Spinal cord (tissue), 10 donors: ENCODE measurements around the gene CD8B. TPM values are rescaled to one million over a fixed set of nuclear protein-coding genes. Genes with fewer than 3 reads are reported as not detected.
A peak's percentile ranks its signal among the peaks of the same experiment; 100 is the strongest.

Source experiments
- DNase-seq, 6 donors: peaks; one replicate each; pipeline versions ENCODE4 v3.0.0 to v3.0.0-alpha.2; 2013 to 2015; ENCODE audit warnings: low spot score in 6 of 6, low read depth in 4 of 6
- H3K27ac ChIP-seq: one replicate; pipeline ENCODE4 v1.5.1; 2013; ENCODE audit warnings: low read depth, low read length, control low read depth
- H3K27me3 ChIP-seq: one replicate; pipeline ENCODE4 v1.6.1; 2013; ENCODE audit warnings: low read length; ENCODE audit not compliant: control insufficient read depth, insufficient read depth
- H3K36me3 ChIP-seq: one replicate; pipeline ENCODE4 v1.6.1; 2013; ENCODE audit warnings: low read length; ENCODE audit not compliant: control insufficient read depth, insufficient read depth
- H3K4me1 ChIP-seq: one replicate; pipeline ENCODE4 v1.6.1; 2013; ENCODE audit warnings: low read length; ENCODE audit not compliant: control insufficient read depth, insufficient read depth
- H3K4me3 ChIP-seq: one replicate; pipeline ENCODE4 v1.5.1; 2013; ENCODE audit warnings: low read depth, low read length, control low read depth
- H3K9me3 ChIP-seq: one replicate; pipeline ENCODE4 v1.6.1; 2013; ENCODE audit warnings: low read length; ENCODE audit not compliant: control insufficient read depth, insufficient read depth
- WGBS: methylation state at CpG from one replicate; pipeline ENCODE4 v1.1.5; 2013; ENCODE audit warnings: missing lambda C conversion rate; ENCODE audit not compliant: insufficient coverage; 5-methylcytosine and 5-hydroxymethylcytosine counted together
- polyA plus RNA-seq, 2 donors: library from polyadenylated mRNA; unstranded; fragments of 120-200 nt; gene quantifications; one replicate each; pipeline ENCODE4 v1.2.1, GENCODE V29; 2013; ENCODE audit not compliant: insufficient read length in 2 of 2
- total RNA-seq, 2 donors: library from RNA; depleted of rRNA in 1 of 2; stranded (reverse); fragments of 120-200 nt in 1 of 2; fragments of >200 nt in 1 of 2; gene quantifications; one replicate each; pipeline versions ENCODE4 v1.2.3 to v1.2.4, GENCODE V29; 2013 to 2014
- donor health status: healthy.

The CD8B gene
- total and polyA plus RNA-seq, 4 donors: 1.5 to 3.5 (median 2.5) TPM

GRCh38 chr2:86822668-86823345 lies 38.9 kb downstream of the CD8B start:
- H3K36me3 ChIP-seq: no peaks in the 10 kb centered on the region
- no peak for DNase-seq
- H3K4me3 ChIP-seq: no peak overlapping the region
- 100% methylated on average over 1 of the region's 3 CpGs for WGBS
- no peaks in the 10 kb centered on the region for H3K4me1 ChIP-seq
- no peak overlapping the region for H3K27ac ChIP-seq
- H3K27me3 ChIP-seq: no peaks in the 10 kb centered on the region
- H3K9me3 ChIP-seq: peaks cover 2% of the 10 kb centered on the region

GRCh38 chr2:86821842-86822241 lies 39.8 kb downstream of the CD8B start:
- Histone ChIP-seq H3K4me3 (no peak overlapping the region), H3K9me3 (peaks cover 2% of the 10 kb centered on the region), H3K27ac (no peak overlapping the region), H3K4me1 (no peaks in the 10 kb centered on the region), H3K36me3 (no peaks in the 10 kb centered on the region), H3K27me3 (no peaks in the 10 kb centered on the region)
- WGBS: 92% methylated on average over 6 of the region's 6 CpGs
- DNase-seq: no peak

- no peaks in the 10 kb centered on the region for H3K4me1 ChIP-seq
- no peak overlapping the region for H3K27ac ChIP-seq
- 79% methylated on average over 13 of the region's 13 CpGs for WGBS
- H3K36me3 ChIP-seq: no peaks in the 10 kb centered on the region
- H3K27me3 ChIP-seq: no peaks in the 10 kb centered on the region
- H3K9me3 ChIP-seq: peaks cover 2% of the 10 kb centered on the region
- no peak overlapping the region for H3K4me3 ChIP-seq
- no peak for DNase-seq
Observed at GRCh38 chr2:86821306-86821705, 40.4 kb downstream of the CD8B start.

- Histone ChIP-seq H3K27me3 (no peaks in the 10 kb centered on the region), H3K4me1 (no peaks in the 10 kb centered on the region), H3K27ac (no peak overlapping the region), H3K36me3 (no peaks in the 10 kb centered on the region), H3K9me3 (peaks cover 2% of the 10 kb centered on the region), H3K4me3 (no peak overlapping the region)
- DNase-seq: no peak
- WGBS: no CpG with 5 or more reads among the region's 2 CpGs
Observed at GRCh38 chr2:86818957-86819356, 42.7 kb downstream of the CD8B start.

GRCh38 chr2:86818114-86818801 lies 43.4 kb downstream of the CD8B start:
- peaks cover 2% of the 10 kb centered on the region for H3K9me3 ChIP-seq
- no peak overlapping the region for H3K27ac ChIP-seq
- no peaks in the 10 kb centered on the region for H3K36me3 ChIP-seq
- WGBS: no CpG with 5 or more reads among the region's 4 CpGs
- H3K27me3 ChIP-seq: no peaks in the 10 kb centered on the region
- DNase-seq: no peak
- no peaks in the 10 kb centered on the region for H3K4me1 ChIP-seq
- H3K4me3 ChIP-seq: no peak overlapping the region

GRCh38 chr2:86815611-86816010 lies 46.1 kb downstream of the CD8B start:
- Histone ChIP-seq H3K27me3 (no peaks in the 10 kb centered on the region), H3K36me3 (no peaks in the 10 kb centered on the region), H3K4me1 (no peaks in the 10 kb centered on the region), H3K27ac (no peak overlapping the region), H3K9me3 (no peaks in the 10 kb centered on the region), H3K4me3 (no peak overlapping the region)
- WGBS: 60% methylated on average over 1 of the region's 1 CpG
- no peak for DNase-seq

GRCh38 chr2:86809481-86810121 lies 52.1 kb downstream of the CD8B start:
- peak in 2 of 6 donors; percentile 18 to 48 for DNase-seq
- Histone ChIP-seq H3K36me3 (no peaks in the 10 kb centered on the region), H3K4me1 (peaks cover 35% of the 10 kb centered on the region), H3K4me3 (peak overlapping the region; percentile 12), H3K27me3 (peaks cover 21% of the 10 kb centered on the region), H3K9me3 (no peaks in the 10 kb centered on the region), H3K27ac (no peak overlapping the region)
- WGBS: 9% methylated on average over 37 of the region's 43 CpGs

GRCh38 chr2:86808315-86809161 lies 53.1 kb downstream of the CD8B start:
- Histone ChIP-seq H3K27me3 (peaks cover 21% of the 10 kb centered on the region), H3K9me3 (no peaks in the 10 kb centered on the region), H3K36me3 (no peaks in the 10 kb centered on the region), H3K27ac (peak overlapping the region; percentile 47), H3K4me3 (peak overlapping the region; percentile 49), H3K4me1 (peaks cover 35% of the 10 kb centered on the region)
- DNase-seq: peak; percentile 62 to 95 (median 77)
- 22% methylated on average over 35 of the region's 36 CpGs for WGBS
